ENCODE results near the gene MED13L. TPM values are rescaled to one million over a fixed set of nuclear protein-coding genes. Genes with fewer than 3 reads are reported as not detected.

The MED13L gene
- total RNA-seq, 3 donors from 2014 or later = 248 to 387 (median 279) TPM

DNA sequence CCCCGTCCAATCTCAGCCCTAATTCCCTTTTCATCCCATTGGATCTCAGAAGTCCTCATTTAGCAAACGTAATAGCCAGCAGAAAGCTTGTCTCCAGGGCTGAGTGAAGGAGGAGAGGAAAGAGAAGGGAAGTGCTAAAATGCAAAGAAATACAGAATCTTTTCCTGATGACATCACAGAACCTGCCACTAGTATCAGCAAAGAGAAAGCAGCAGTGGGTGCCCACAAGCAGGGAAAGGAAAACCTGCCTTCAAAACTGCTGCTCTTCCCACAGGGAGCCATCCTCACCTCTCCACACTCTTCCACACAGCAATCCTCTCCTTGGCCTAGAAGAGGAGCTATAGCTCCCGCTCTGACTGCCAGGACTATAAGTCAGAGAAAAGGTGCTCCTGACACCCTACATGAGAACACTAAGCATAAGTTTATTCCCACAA, 11.3 kb downstream of the MED13L start:
- H3K4me1 ChIP-seq = peaks cover 0 to 24% of the 10 kb centered on the region in 2 donors
- no peak overlapping the region for H3K27ac ChIP-seq
- no peaks in the 10 kb centered on the region for H3K27me3 ChIP-seq
- peak overlapping the region in 1 of 3 donors; percentile 4 for H3K4me3 ChIP-seq
- H3K9me3 ChIP-seq = no peaks in the 10 kb centered on the region
- TF ChIP-seq, protein P1, sequence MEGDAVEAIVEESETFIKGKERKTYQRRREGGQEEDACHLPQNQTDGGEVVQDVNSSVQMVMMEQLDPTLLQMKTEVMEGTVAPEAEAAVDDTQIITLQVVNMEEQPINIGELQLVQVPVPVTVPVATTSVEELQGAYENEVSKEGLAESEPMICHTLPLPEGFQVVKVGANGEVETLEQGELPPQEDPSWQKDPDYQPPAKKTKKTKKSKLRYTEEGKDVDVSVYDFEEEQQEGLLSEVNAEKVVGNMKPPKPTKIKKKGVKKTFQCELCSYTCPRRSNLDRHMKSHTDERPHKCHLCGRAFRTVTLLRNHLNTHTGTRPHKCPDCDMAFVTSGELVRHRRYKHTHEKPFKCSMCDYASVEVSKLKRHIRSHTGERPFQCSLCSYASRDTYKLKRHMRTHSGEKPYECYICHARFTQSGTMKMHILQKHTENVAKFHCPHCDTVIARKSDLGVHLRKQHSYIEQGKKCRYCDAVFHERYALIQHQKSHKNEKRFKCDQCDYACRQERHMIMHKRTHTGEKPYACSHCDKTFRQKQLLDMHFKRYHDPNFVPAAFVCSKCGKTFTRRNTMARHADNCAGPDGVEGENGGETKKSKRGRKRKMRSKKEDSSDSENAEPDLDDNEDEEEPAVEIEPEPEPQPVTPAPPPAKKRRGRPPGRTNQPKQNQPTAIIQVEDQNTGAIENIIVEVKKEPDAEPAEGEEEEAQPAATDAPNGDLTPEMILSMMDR (IDR thresholded peaks at IDR 0.05) = no peak
- TF ChIP-seq POLR2A (IDR thresholded peaks at IDR 0.05) = no peak
- TF ChIP-seq POLR2AphosphoS5 (IDR thresholded peaks at IDR 0.05) = no peak
- no peak for DNase-seq (ENCODE audit: low spot score in 2 of 2)
- intact Hi-C loops (cut with DNase I; ENCODE audit: low total_unique reads) = no loop called here
- H3K36me3 ChIP-seq = no peaks in the 10 kb centered on the region

DNA sequence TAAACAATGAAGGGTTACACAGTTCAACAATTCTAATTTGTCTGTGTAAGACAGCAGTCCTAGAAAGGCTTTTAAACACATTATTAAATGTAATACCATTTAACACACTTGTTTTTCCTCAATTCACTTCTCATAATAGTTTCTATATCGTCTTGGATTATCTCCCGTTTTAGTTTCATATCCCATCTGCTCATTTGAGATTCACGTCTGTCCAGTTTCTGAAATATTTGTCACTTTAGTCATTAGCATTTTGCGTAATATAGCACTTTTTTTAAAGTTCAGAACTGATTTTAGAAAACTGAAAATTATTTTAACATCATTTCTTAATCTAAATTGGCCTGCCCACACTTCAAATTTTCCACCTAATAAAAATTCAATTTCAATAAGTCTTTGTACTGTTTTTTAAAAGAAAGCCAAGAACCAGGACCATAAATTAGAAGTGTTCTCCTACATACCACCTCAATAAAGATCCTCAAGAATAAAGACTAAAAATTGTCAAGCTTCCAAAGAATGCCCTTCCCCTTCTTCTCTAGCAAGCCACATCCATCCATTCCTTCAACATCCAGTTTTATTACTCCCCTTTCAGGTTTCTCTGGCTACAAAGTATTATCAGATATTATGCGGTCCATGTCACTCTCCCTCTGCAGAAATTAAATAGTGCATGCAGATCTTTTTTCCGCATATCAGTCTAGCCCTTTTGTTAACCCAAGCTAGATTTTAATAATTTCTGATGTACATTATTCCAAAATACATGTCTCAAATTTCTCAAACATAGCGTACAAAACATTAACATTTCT, 11.9 kb downstream of the MED13L start:
- intact Hi-C loops (cut with DNase I; ENCODE audit: low total_unique reads) = loop anchor here (2.0 kb wide), 1 partner anchor 35 kb away; no protein-coding TSS in a partner anchor
- H3K9me3 ChIP-seq = no peaks in the 10 kb centered on the region
- no peaks in the 10 kb centered on the region for H3K36me3 ChIP-seq
- no peaks in the 10 kb centered on the region for H3K27me3 ChIP-seq
- no peak overlapping the region for H3K4me3 ChIP-seq
- no peak overlapping the region for H3K27ac ChIP-seq
- no peak for DNase-seq (ENCODE audit: low spot score in 2 of 2)
- peaks cover 0 to 24% of the 10 kb centered on the region in 2 donors for H3K4me1 ChIP-seq
- TF ChIP-seq, protein P1 (IDR thresholded peaks at IDR 0.05) = no peak
- TF ChIP-seq POLR2AphosphoS5 (IDR thresholded peaks at IDR 0.05) = no peak
- TF ChIP-seq POLR2A (IDR thresholded peaks at IDR 0.05) = no peak

DNA sequence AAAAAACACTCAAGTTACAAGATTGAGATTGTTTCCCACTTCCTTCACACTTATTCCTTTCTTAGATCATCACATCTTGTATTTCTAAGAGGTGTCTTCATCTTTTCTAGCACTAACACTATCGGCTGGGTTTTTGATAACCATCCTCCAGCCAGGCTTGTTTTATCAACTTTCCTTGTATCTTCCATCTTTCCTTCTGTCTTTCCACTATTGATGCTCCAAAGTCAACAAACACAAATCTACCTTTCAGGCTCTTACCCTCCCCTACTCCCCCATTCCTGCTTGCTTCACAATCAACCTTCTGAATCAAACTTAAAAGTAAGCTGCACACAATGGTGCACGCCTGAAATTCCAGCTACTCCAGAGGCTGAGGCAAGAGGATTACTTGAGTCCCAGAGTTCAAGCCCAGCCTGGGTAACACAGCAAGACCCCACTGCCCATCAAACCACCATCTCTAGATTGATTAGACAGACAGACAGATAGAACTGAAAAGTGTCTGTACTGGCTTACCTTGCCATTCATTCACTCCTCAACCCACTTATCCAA, 12.9 kb downstream of the MED13L start:
- TF ChIP-seq POLR2AphosphoS5 (IDR thresholded peaks at IDR 0.05) = no peak
- TF ChIP-seq, protein P1 (IDR thresholded peaks at IDR 0.05) = no peak
- no peak overlapping the region for H3K4me3 ChIP-seq

DNA sequence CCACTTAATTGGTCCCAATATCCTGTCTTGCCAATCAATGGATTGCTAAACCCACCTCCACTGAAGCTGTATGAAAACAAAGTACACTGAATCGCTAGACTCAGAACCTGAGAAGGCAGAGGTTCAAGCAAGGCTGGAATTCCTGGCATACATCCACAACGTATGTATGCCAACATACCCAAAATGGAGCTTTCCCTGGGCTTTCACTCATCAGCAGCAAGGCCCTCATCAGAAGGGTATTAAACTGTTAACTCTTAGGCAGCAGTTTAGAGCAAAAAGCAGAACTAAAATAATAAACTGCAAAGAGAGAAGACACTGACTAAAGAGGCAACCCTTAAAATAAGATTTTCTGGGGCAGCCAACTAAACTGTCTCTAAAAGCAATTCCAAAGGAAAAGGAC, 13.6 kb downstream of the MED13L start:
- TF ChIP-seq POLR2A (IDR thresholded peaks at IDR 0.05) = no peak
- TF ChIP-seq POLR2AphosphoS5 (IDR thresholded peaks at IDR 0.05) = no peak
- TF ChIP-seq, protein P1 (IDR thresholded peaks at IDR 0.05) = no peak
- DNase-seq (ENCODE audit: low spot score in 2 of 2) = no peak
- Histone ChIP-seq H3K4me1 (peaks cover 0 to 24% of the 10 kb centered on the region in 2 donors), H3K27me3 (no peaks in the 10 kb centered on the region), H3K9me3 (no peaks in the 10 kb centered on the region), H3K4me3 (no peak overlapping the region), H3K27ac (no peak overlapping the region), H3K36me3 (no peaks in the 10 kb centered on the region)
- intact Hi-C loops (cut with DNase I; ENCODE audit: low total_unique reads) = loop anchor here (2.0 kb wide), 1 partner anchor 37 kb away; no protein-coding TSS in a partner anchor

More for the DNA sequence above, 12.9 kb downstream of the MED13L start:
- Histone ChIP-seq H3K27ac (peak overlapping the region in 1 of 2 donors; percentile 4), H3K27me3 (no peaks in the 10 kb centered on the region), H3K36me3 (no peaks in the 10 kb centered on the region), H3K4me1 (peaks cover 0 to 24% of the 10 kb centered on the region in 2 donors), H3K9me3 (no peaks in the 10 kb centered on the region)
- no peak for DNase-seq (ENCODE audit: low spot score in 2 of 2)
- intact Hi-C loops (cut with DNase I; ENCODE audit: low total_unique reads) = loop anchor here (2.0 kb wide), 1 partner anchor 36 kb away; no protein-coding TSS in a partner anchor

DNA sequence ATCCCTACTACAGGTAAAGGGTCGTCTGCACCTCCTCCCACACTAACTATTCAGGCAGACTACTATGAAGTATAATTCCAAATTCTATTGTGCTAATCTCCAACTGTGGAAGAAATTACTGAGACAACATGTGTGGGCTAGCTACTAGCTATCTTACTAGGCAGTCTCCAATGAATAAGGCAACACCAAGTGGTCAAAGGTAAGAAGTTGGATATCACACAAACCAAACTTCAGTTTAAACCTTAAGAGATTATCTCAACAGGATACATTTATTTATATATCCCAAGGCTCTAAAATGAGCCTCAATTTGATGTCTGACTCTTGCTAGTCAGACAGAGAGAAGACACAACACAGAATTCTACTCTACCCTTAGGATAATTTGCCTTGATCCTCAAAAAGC, 14.1 kb downstream of the MED13L start:
- no peaks in the 10 kb centered on the region for H3K36me3 ChIP-seq
- H3K9me3 ChIP-seq = no peaks in the 10 kb centered on the region
- TF ChIP-seq, protein P1 (IDR thresholded peaks at IDR 0.05) = no peak
- intact Hi-C loops (cut with DNase I; ENCODE audit: low total_unique reads) = no loop called here
- no peak overlapping the region for H3K4me3 ChIP-seq
- peaks cover 0 to 24% of the 10 kb centered on the region in 2 donors for H3K4me1 ChIP-seq
- DNase-seq (ENCODE audit: low spot score in 2 of 2) = no peak
- no peaks in the 10 kb centered on the region for H3K27me3 ChIP-seq
- H3K27ac ChIP-seq = peak overlapping the region in 1 of 2 donors; percentile 6

Data from breast epithelium (tissue), 4 donors.